Measurements from ENCODE around the gene FAM234A. TPM values are rescaled to one million over a fixed set of nuclear protein-coding genes. Genes with fewer than 3 reads are reported as not detected.

Gene FAM234A
- total RNA-seq, 1 experiment from 2014 or later = 72.4 TPM

DNA sequence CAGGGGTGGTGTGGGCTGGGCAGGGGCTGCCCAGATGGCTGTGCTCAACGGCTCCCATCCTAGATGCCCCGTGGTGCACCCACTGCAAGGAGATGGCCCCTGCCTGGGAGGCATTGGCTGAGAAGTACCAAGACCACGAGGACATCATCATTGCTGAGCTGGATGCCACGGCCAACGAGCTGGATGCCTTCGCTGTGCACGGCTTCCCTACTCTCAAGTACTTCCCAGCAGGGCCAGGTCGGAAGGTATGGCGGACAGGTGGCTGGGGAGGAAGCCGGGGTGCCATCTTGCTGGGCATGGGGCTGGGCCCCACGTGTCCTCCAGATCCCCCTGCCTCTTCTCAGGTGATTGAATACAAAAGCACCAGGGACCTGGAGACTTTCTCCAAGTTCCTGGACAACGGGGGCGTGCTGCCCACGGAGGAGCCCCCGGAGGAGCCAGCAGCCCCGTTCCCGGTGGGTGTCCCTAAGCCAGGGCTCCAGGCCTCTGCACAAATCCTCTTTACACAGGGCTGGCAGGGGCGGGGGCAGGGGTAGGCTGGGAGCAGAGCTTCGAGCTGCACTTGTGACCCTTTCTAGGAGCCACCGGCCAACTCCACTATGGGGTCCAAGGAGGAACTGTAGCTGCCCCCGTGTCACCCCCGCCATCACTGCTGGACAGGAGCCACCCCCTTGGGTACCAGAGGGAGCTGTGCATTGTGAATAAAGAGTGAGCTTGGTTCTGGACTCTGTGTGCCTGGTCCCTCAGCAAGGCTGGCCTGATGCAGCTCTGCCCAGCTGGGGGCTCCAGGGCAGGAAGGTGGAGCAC, 52.1 kb downstream of the FAM234A start:
- H3K36me3 ChIP-seq (ENCODE audit: insufficient read depth, low read length, poor library complexity, severe bottlenecking) = peaks cover 15% of the 10 kb centered on the region
- no peaks in the 10 kb centered on the region for H3K4me1 ChIP-seq (ENCODE audit: insufficient read depth, low read length, poor library complexity, severe bottlenecking)
- ChIA-PET CTCF (no interaction called here), POLR2A (ENCODE audit: low non-redundant PET) (no interaction called here)
- no peaks in the 10 kb centered on the region for H3K27me3 ChIP-seq (replicated peaks; ENCODE audit: insufficient read depth, low read depth, low read length, poor library complexity)
- TF ChIP-seq CTCF (conservative IDR thresholded peaks at IDR 0.05; ENCODE audit: low read depth, low read length) (no peak), EZH2 (IDR thresholded peaks at IDR 0.05; ENCODE audit: borderline replicate concordance, low read depth, low read length, poor library complexity, severe bottlenecking) (no peak)
- no peak for DNase-seq (ENCODE audit: low spot score)
- H3K27ac ChIP-seq (ENCODE audit: low read depth, low read length, poor library complexity, severe bottlenecking) = no peak overlapping the region
- no TSS peak for BruUV-seq (replicated peaks)
- intact Hi-C loops (cut with micrococcal nuclease; ENCODE audit: unreplicated experiment) = no loop called here
- no peak overlapping the region for H3K4me3 ChIP-seq (ENCODE audit: low read depth, low read length, poor library complexity, severe bottlenecking)
- no peaks in the 10 kb centered on the region for H3K9me3 ChIP-seq (ENCODE audit: low read depth, low read length, poor library complexity, severe bottlenecking)

DNA sequence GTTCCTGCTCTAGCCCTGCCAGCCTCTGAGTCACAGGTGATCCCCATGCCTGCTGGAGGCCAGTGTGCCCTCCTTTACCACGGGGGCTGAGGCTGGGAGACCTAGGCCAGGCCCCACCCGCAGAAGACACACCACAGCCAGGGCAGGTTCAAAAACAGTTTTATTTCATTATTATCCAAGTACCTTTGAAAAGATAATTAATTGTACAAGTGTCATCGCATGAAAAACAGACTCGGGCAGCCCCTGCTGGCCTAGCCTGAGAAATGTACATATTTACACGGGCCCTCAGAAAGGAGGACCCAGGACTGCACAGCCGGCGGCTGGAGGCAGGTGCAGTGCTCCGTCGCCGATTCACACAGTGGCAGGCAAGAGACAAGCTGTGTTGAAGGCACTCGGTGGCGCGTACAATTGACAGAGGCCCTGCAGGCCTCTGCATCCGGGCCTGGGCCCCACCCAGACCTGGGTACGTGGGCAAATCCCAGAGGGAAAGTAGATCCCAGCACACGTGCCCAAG, 52.7 kb downstream of the FAM234A start:
- no peak overlapping the region for H3K27ac ChIP-seq (ENCODE audit: low read depth, low read length, poor library complexity, severe bottlenecking)
- H3K9me3 ChIP-seq (ENCODE audit: low read depth, low read length, poor library complexity, severe bottlenecking) = no peaks in the 10 kb centered on the region
- intact Hi-C loops (cut with micrococcal nuclease; ENCODE audit: unreplicated experiment) = no loop called here
- DNase-seq (ENCODE audit: low spot score) = peak; percentile 34
- ChIA-PET POLR2A (ENCODE audit: low non-redundant PET) (no interaction called here), CTCF (no interaction called here)
- no peak overlapping the region for H3K4me3 ChIP-seq (ENCODE audit: low read depth, low read length, poor library complexity, severe bottlenecking)
- no peaks in the 10 kb centered on the region for H3K4me1 ChIP-seq (ENCODE audit: insufficient read depth, low read length, poor library complexity, severe bottlenecking)
- TF ChIP-seq CTCF (conservative IDR thresholded peaks at IDR 0.05; ENCODE audit: low read depth, low read length) (peak; percentile 44), EZH2 (IDR thresholded peaks at IDR 0.05; ENCODE audit: borderline replicate concordance, low read depth, low read length, poor library complexity, severe bottlenecking) (no peak)
- H3K36me3 ChIP-seq (ENCODE audit: insufficient read depth, low read length, poor library complexity, severe bottlenecking) = peaks cover 15% of the 10 kb centered on the region
- no TSS peak for BruUV-seq (replicated peaks)
- H3K27me3 ChIP-seq (replicated peaks; ENCODE audit: insufficient read depth, low read depth, low read length, poor library complexity) = no peaks in the 10 kb centered on the region

GRCh38 chr16:287981-288920, 53.6 kb downstream of the FAM234A start:
- H3K36me3 ChIP-seq (ENCODE audit: insufficient read depth, low read length, poor library complexity, severe bottlenecking) = peaks cover 15% of the 10 kb centered on the region
- no peak for TF ChIP-seq EZH2 (IDR thresholded peaks at IDR 0.05; ENCODE audit: borderline replicate concordance, low read depth, low read length, poor library complexity, severe bottlenecking)
- no peak for TF ChIP-seq CTCF (conservative IDR thresholded peaks at IDR 0.05; ENCODE audit: low read depth, low read length)
- intact Hi-C loops (cut with micrococcal nuclease; ENCODE audit: unreplicated experiment) = no loop called here
- H3K27ac ChIP-seq (ENCODE audit: low read depth, low read length, poor library complexity, severe bottlenecking) = no peak overlapping the region
- H3K27me3 ChIP-seq (replicated peaks; ENCODE audit: insufficient read depth, low read depth, low read length, poor library complexity) = no peaks in the 10 kb centered on the region
- H3K4me3 ChIP-seq (ENCODE audit: low read depth, low read length, poor library complexity, severe bottlenecking) = no peak overlapping the region
- POLR2A ChIA-PET (ENCODE audit: low non-redundant PET) = no interaction called here
- no peaks in the 10 kb centered on the region for H3K4me1 ChIP-seq (ENCODE audit: insufficient read depth, low read length, poor library complexity, severe bottlenecking)
- no peak for DNase-seq (ENCODE audit: low spot score)
- no peaks in the 10 kb centered on the region for H3K9me3 ChIP-seq (ENCODE audit: low read depth, low read length, poor library complexity, severe bottlenecking)
- BruUV-seq (replicated peaks) = no TSS peak
- CTCF ChIA-PET = no interaction called here

All from A673 (cell line).